DOHH2 (cell line): ENCODE results near the gene PBX4.

Experiments used
- H3F3A ChIP-seq: fragments of 200-600 bp; sonication (generic), shearing (Covaris generic); 2 replicates; pipeline ENCODE4 v1.6.0; 2016; ENCODE audit warnings: antibody characterized with exemption, mild to moderate bottlenecking; ENCODE audit not compliant: control insufficient read depth, insufficient read depth
- H3K27ac ChIP-seq: fragments of 200-600 bp; sonication (generic); 2 replicates; pipeline ENCODE4 v1.5.1; 2014; ENCODE audit warnings: low read depth, mild to moderate bottlenecking, low read length, moderate library complexity
- H3K27me3 ChIP-seq: fragments of 200-600 bp; sonication (generic); 2 replicates; pipeline ENCODE4 v1.6.1; 2014; ENCODE audit warnings: mild to moderate bottlenecking, low read length, mixed read lengths; ENCODE audit not compliant: control insufficient read depth
- H3K36me3 ChIP-seq: fragments of 200-600 bp; sonication (generic); 2 replicates; pipeline ENCODE4 v1.6.1; 2014; ENCODE audit warnings: mild to moderate bottlenecking, low read length, moderate library complexity, mixed read lengths; ENCODE audit not compliant: control insufficient read depth
- H3K4me1 ChIP-seq: fragments of 200-600 bp; sonication (generic); 2 replicates; pipeline ENCODE4 v1.6.1; 2014; ENCODE audit warnings: mild to moderate bottlenecking, low read length, mixed read lengths; ENCODE audit not compliant: control insufficient read depth
- H3K4me2 ChIP-seq: fragments of 200-600 bp; sonication (generic); 2 replicates; pipeline ENCODE4 v1.6.0; 2014; ENCODE audit warnings: mild to moderate bottlenecking, low read length, moderate library complexity
- H3K4me3 ChIP-seq: fragments of 200-600 bp; sonication (generic); 2 replicates; pipeline ENCODE4 v1.5.1; 2014; ENCODE audit warnings: mild to moderate bottlenecking, low read length, mixed read lengths
- H3K79me2 ChIP-seq: fragments of 200-600 bp; sonication (generic); 2 replicates; pipeline ENCODE4 v1.6.1; 2014; ENCODE audit warnings: mild to moderate bottlenecking, low read length, mixed read lengths; ENCODE audit not compliant: control insufficient read depth
- H3K9me2 ChIP-seq: fragments of 200-600 bp; sonication (generic); replicated peaks from 2 replicates; pipeline ENCODE4 v1.6.1; 2014; ENCODE audit warnings: mild to moderate bottlenecking, low read length, mixed read lengths; ENCODE audit not compliant: control insufficient read depth
- H3K9me3 ChIP-seq: fragments of 200-600 bp; sonication (generic); 2 replicates; pipeline ENCODE4 v1.6.1; 2014; ENCODE audit warnings: antibody characterized with exemption, low read length, mixed read lengths; ENCODE audit not compliant: control insufficient read depth, insufficient read depth
- H4K20me1 ChIP-seq: fragments of 200-600 bp; sonication (generic); 2 replicates; pipeline ENCODE4 v1.6.0; 2014; ENCODE audit warnings: low read depth, mild to moderate bottlenecking, antibody characterized with exemption, low read length, moderate library complexity; ENCODE audit not compliant: control insufficient read depth, insufficient read depth
- EZH2phosphoT487 ChIP-seq: fragments of 200-600 bp; sonication (generic); IDR thresholded peaks from 2 replicates; pipeline ENCODE4 v1.6.1; 2017; ENCODE audit warnings: borderline replicate concordance, mild to moderate bottlenecking, antibody characterized with exemption, low read length, moderate library complexity, mixed read lengths
- TF ChIP-seq, protein P1 (sequence below): fragments of 200-600 bp; sonication (generic); IDR thresholded peaks from one replicate; pipeline ENCODE4 v1.5.1; 2014; ENCODE audit warnings: antibody characterized with exemption, mild to moderate bottlenecking, low read depth, low read length; ENCODE audit not compliant: poor library complexity, severe bottlenecking

Gene PBX4

DNA sequence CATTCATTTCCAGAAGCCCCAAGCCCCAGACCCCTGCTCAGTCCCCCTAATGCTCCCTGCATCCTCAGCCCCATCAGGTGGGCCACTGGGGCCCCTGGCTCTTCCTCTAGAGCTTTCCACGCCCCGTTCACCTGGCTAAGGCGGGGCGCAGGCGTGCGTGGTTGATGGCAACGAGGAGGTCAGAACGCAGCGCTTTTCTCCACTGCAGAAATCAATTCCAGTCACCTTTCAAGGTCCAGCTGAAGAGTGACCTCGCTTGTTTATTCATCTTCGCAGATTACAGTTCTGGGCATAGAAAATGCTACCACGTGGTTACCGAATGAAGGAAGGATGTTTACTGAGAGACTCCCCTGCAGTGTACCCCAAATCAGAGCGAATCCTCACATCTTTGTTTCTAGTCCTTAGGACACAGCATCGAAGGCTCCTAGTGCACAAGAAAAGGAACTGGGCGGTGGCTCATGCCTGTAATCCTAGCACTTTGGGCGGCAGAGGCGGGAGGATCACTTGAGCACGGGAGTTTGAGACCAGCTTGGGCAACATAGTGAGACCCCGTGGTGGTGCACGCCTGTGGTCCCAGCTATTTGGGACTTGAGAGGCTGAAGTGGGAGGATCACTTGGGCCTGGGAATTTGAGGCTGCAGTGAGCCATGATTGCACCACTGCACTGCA, 828 bp upstream of the PBX4 start:
- H3K9me3 ChIP-seq = no peaks in the 10 kb centered on the region
- H3K4me1 ChIP-seq = peaks cover 24% of the 10 kb centered on the region
- no peaks in the 10 kb centered on the region for H3K79me2 ChIP-seq
- no peaks in the 10 kb centered on the region for H3F3A ChIP-seq
- peaks cover 3% of the 10 kb centered on the region; the same call in 1 of the 2 replicates for H3K36me3 ChIP-seq
- H3K4me3 ChIP-seq = peak overlapping the region; percentile 80
- H4K20me1 ChIP-seq = no peaks in the 10 kb centered on the region
- no peak for TF ChIP-seq EZH2phosphoT487
- TF ChIP-seq, protein P1, sequence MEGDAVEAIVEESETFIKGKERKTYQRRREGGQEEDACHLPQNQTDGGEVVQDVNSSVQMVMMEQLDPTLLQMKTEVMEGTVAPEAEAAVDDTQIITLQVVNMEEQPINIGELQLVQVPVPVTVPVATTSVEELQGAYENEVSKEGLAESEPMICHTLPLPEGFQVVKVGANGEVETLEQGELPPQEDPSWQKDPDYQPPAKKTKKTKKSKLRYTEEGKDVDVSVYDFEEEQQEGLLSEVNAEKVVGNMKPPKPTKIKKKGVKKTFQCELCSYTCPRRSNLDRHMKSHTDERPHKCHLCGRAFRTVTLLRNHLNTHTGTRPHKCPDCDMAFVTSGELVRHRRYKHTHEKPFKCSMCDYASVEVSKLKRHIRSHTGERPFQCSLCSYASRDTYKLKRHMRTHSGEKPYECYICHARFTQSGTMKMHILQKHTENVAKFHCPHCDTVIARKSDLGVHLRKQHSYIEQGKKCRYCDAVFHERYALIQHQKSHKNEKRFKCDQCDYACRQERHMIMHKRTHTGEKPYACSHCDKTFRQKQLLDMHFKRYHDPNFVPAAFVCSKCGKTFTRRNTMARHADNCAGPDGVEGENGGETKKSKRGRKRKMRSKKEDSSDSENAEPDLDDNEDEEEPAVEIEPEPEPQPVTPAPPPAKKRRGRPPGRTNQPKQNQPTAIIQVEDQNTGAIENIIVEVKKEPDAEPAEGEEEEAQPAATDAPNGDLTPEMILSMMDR = no peak
- H3K9me2 ChIP-seq = no peaks in the 10 kb centered on the region
- no peaks in the 10 kb centered on the region for H3K27me3 ChIP-seq
- H3K4me2 ChIP-seq = peak overlapping the region; percentile 83
- no peak overlapping the region for H3K27ac ChIP-seq

- H3K4me2 ChIP-seq = no peak overlapping the region
- no peak overlapping the region for H3K4me3 ChIP-seq
- peaks cover 22% of the 10 kb centered on the region for H3K4me1 ChIP-seq
- H3K9me3 ChIP-seq = no peaks in the 10 kb centered on the region
- H4K20me1 ChIP-seq = no peaks in the 10 kb centered on the region
- H3K36me3 ChIP-seq = no peaks in the 10 kb centered on the region
- H3K79me2 ChIP-seq = no peaks in the 10 kb centered on the region
- no peaks in the 10 kb centered on the region for H3F3A ChIP-seq
- H3K27ac ChIP-seq = no peak overlapping the region
- TF ChIP-seq, protein P1 = no peak
- no peaks in the 10 kb centered on the region for H3K9me2 ChIP-seq
- H3K27me3 ChIP-seq = no peaks in the 10 kb centered on the region
Measured at GRCh38 chr19:19615086-19615485, 3.4 kb downstream of the PBX4 start.

GRCh38 chr19:19613506-19613905, 5.0 kb downstream of the PBX4 start:
- no peak overlapping the region for H3K4me3 ChIP-seq
- H3K4me2 ChIP-seq = no peak overlapping the region

More at GRCh38 chr19:19613506-19613905, 5.0 kb downstream of the PBX4 start:
- no peaks in the 10 kb centered on the region for H3F3A ChIP-seq
- H3K9me3 ChIP-seq = no peaks in the 10 kb centered on the region
- no peak overlapping the region for H3K27ac ChIP-seq
- H3K36me3 ChIP-seq = no peaks in the 10 kb centered on the region
- H3K9me2 ChIP-seq = no peaks in the 10 kb centered on the region
- H3K79me2 ChIP-seq = no peaks in the 10 kb centered on the region
- TF ChIP-seq EZH2phosphoT487 = no peak
- TF ChIP-seq, protein P1 = no peak
- peaks cover 15% of the 10 kb centered on the region for H3K4me1 ChIP-seq
- no peaks in the 10 kb centered on the region for H4K20me1 ChIP-seq
- H3K27me3 ChIP-seq = no peaks in the 10 kb centered on the region
